Activated naive CD4-positive, alpha-beta T cell treated with anti-CD3 and anti-CD28 coated beads, Interleukin-2, amount 10 ng/mL, durations not matched to agents 5 hours and 36 hours (primary cell): ENCODE data around the gene SCN2B. TPM values are rescaled to one million over a fixed set of nuclear protein-coding genes. Genes with fewer than 3 reads are reported as not detected.

Experiments
- total RNA-seq, 2 experiments: library from RNA; stranded (reverse); gene quantifications; one replicate each; pipeline ENCODE4 v1.2.3, GENCODE V29; 2021

SCN2B gene
- not detected for total RNA-seq

GRCh38 chr11:118175993-118176777 is at the start of gene SCN2B:
Gene SCN2B, minus strand, starts transcription at chr11:118176639. Its CDS starts 208 bp downstream, at chr11:118176431.

GRCh38 chr11:118224511-118225188 is 48.2 kb upstream of the SCN2B start, which contains the start of gene JAML:
Gene JAML, minus strand, starts transcription at chr11:118225011. Its CDS starts 10,145 bp downstream, at chr11:118214866.

GRCh38 chr11:118152552-118153471 is 23.6 kb downstream of the SCN2B start, which contains the start of gene SCN4B:
Gene SCN4B, minus strand, starts transcription at chr11:118152823. Its CDS starts 150 bp downstream, at chr11:118152673.

Other genes with a start within 250 kb of the SCN2B start
- gene TMPRSS13, start 247.2 kb downstream of the SCN2B start, total RNA-seq, result 1 to 10 TPM; 1.7 to 2.0 TPM
- 100 to 1,000 TPM; 154 to 156 TPM for gene IL10RA, start 190.2 kb downstream of the SCN2B start, total RNA-seq
- not detected for gene TMPRSS4, start 99.6 kb downstream of the SCN2B start, total RNA-seq
- under 1 TPM; 0.05 to 0.17 TPM for gene SMIM35, start 89.7 kb downstream of the SCN2B start, total RNA-seq
- under 1 TPM in 1 of 2 experiments, not detected in 1; 0.10 TPM for gene SCN4B, start 23.8 kb downstream of the SCN2B start, total RNA-seq
- gene JAML, start 48.4 kb upstream of the SCN2B start, total RNA-seq, result 10 to 100 TPM; 74.3 to 76.2 TPM
- gene MPZL3, start 75.7 kb upstream of the SCN2B start, total RNA-seq, result 10 to 100 TPM; 13.0 to 13.7 TPM
- 1 to 10 TPM; 4.8 to 5.2 TPM for gene MPZL2, start 87.7 kb upstream of the SCN2B start, total RNA-seq
- gene CD3E, start 128.1 kb upstream of the SCN2B start, total RNA-seq, result 100 to 1,000 TPM; 618 to 632 TPM
- 100 to 1,000 TPM; 462 to 471 TPM for gene CD3D, start 166.1 kb upstream of the SCN2B start, total RNA-seq
- 100 to 1,000 TPM; 201 to 212 TPM for gene CD3G, start 167.7 kb upstream of the SCN2B start, total RNA-seq
- 10 to 100 TPM; 40.2 to 40.6 TPM for gene UBE4A, start 183.0 kb upstream of the SCN2B start, total RNA-seq
- 100 to 1,000 TPM; 286 to 294 TPM for gene ATP5MG, start 225.0 kb upstream of the SCN2B start, total RNA-seq